ENCODE data around the gene BRD7. TPM values are rescaled to one million over a fixed set of nuclear protein-coding genes. Genes with fewer than 3 reads are reported as not detected.

BRD7 gene
- total and polyA plus RNA-seq, 2 of the 4 experiments (the other 2 are of a cell fraction) = 24.8 to 29.9 TPM

DNA sequence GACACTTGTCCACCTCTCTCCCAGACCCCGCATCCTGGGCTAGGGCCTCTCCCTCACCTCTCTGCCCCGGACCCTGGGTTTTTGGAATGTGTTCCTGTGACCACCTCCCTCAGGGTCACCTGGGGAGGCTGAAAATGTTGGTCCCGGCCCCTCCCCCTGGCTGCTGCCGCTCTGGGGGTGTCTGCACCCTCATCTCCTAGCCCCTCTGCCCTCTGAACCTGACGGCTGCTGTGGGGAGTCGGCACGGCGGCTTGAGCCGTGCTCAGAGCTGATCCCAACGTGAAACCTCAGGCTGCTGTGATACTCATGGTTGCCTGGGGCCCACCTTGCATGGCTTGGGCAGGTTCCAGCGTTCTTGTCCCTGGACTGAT, 59.6 kb downstream of the BRD7 start:
- Histone ChIP-seq H4K5ac (ENCODE audit: low read depth, low read length) (no peak overlapping the region), H3K36me3 (ENCODE audit: control insufficient read depth, insufficient read depth, low read length) (peaks cover 15% of the 10 kb centered on the region), H2AK5ac (ENCODE audit: low read depth, low read length) (no peak overlapping the region), H3K18ac (ENCODE audit: low read depth, low read length) (no peak overlapping the region), H3K4me1 (ENCODE audit: control insufficient read depth, insufficient read depth, low read length) (peaks cover 18% of the 10 kb centered on the region), H3K27me3 (ENCODE audit: control insufficient read depth, insufficient read depth, low read length) (no peaks in the 10 kb centered on the region), H3K79me1 (ENCODE audit: low read depth in 1 of 2, low read length in 2 of 2) (peaks cover 0 to 9% of the 10 kb centered on the region in 2 experiments; a peak in 1 of 4 replicates), H3K27ac (ENCODE audit: insufficient read depth, low read length) (no peak overlapping the region), H2BK5ac (ENCODE audit: low read depth, low read length, poor library complexity, severe bottlenecking) (no peak overlapping the region), H3K56ac (ENCODE audit: extremely low read depth, insufficient read depth, low read length) (no peak overlapping the region), H3K23ac (ENCODE audit: low read depth, low read length) (no peak overlapping the region), H2BK120ac (ENCODE audit: low read depth, low read length) (no peak overlapping the region), H3K4me2 (ENCODE audit: low read depth, low read length) (no peak overlapping the region), H3K9me1 (ENCODE audit: insufficient read depth, low read length) (peaks cover 10% of the 10 kb centered on the region; the same call in 1 of the 2 replicates), H3K9me3 (ENCODE audit: control insufficient read depth, insufficient read depth, low read length) (no peaks in the 10 kb centered on the region), H2AFZ (replicated peaks; ENCODE audit: low read length, poor library complexity) (no peak overlapping the region), H4K8ac (ENCODE audit: low read depth in 2 of 2, low read length in 2 of 2) (no peak overlapping the region), H4K91ac (ENCODE audit: insufficient read depth, low read depth, low read length) (no peak overlapping the region), H4K20me1 (ENCODE audit: insufficient read depth, low read length) (0 out of 2 replicates have a peak, but pooled peaks cover 4% of the 10 kb centered on the region), H3K4ac (ENCODE audit: low read depth, low read length) (peak overlapping the region; percentile 30; the same call in 1 of the 2 replicates), H3K14ac (replicated peaks; ENCODE audit: low read depth, low read length) (no peak overlapping the region), H2AK9ac (replicated peaks; ENCODE audit: low read depth, low read length, poor library complexity) (peak overlapping the region; percentile 5), H3K4me3 (ENCODE audit: insufficient read depth, low read depth, low read length) (no peak overlapping the region), H2BK20ac (ENCODE audit: low read depth, low read length) (no peak overlapping the region), H3K9ac (ENCODE audit: low read depth, low read length) (no peak overlapping the region), H2BK15ac (ENCODE audit: low read depth, low read length) (no peak overlapping the region)
- intact Hi-C loops (cut with micrococcal nuclease) = no loop called here
- dilution Hi-C loops (cut with HindIII; ENCODE audit: low sequenced_read_pairs, unreplicated experiment) = no loop called here
- BruUV-seq (replicated peaks) = no TSS peak
- no peak for DNase-seq
- no peak for TF ChIP-seq MAZ (IDR thresholded peaks at IDR 0.05; ENCODE audit: borderline replicate concordance, low read depth, low read length)
- no peak for TF ChIP-seq CEBPB (IDR thresholded peaks at IDR 0.05; ENCODE audit: low read depth, low read length)
- TF ChIP-seq BHLHE40 (IDR thresholded peaks at IDR 0.05; ENCODE audit: low read depth, low read length) = no peak
- no peak for TF ChIP-seq NFE2L2 (IDR thresholded peaks at IDR 0.05; ENCODE audit: low read depth, low read length)
- CTCF ChIA-PET = no interaction called here
- POLR2A ChIA-PET (ENCODE audit: unreplicated experiment) = no interaction called here
- in situ Hi-C loops (cut with MboI; ENCODE audit: low sequenced_read_pairs) = no loop called here
- ATAC-seq (ENCODE audit: low read depth) = no peak
- WGBS, 2 experiments (ENCODE audit: extremely low coverage in 2 of 2, insufficient read length in 1 of 2) = 86% methylated on average over 6 of the region's 11 CpGs; no CpG with 5 or more reads in 1 of the 2 experiments

All from IMR-90 (cell line).